ENCODE data around the gene SUPT4H1. TPM values are rescaled to one million over a fixed set of nuclear protein-coding genes. Genes with fewer than 3 reads are reported as not detected.

The SUPT4H1 gene
- total and polyA plus RNA-seq, 2 of the 4 experiments (the other 2 are of a cell fraction): 51.6 to 129 TPM

DNA sequence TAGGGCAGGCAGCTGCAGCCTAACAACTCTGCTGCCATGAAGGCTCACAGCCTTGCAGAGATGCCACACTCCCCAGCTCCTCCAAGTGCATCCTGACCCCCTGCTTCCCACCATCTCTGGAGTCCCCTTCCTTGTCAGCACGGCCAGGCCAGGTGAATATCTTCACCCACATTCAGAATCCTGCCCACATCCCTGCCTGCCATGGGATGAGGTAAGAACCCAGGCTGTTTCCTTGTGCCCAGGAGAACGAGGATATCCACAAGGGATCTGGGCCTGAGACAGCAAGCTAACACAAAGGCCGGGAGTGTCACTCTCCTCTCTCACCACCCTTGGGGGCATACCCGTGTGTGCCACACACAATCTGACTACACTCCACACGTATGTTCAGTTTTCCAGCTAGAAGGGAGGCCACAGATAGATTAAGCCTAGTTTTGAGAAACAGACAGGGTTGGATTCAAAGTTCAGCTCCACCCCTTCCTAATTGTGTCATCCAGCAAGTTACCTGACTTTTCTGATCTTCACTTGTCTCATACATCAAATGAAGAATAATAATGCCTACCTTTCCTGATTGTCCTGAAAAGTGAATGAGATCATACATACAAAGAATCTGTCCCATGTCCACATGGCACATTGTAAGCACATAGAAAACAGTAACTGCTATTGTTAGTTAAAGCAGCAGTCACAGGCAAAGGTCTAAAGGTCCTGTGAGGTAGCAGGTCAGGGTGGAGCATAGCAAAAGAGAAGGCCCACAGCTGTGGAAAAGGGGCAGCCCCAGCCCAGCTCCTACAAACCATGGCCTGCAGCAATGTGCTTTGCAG lies 17.4 kb upstream of the SUPT4H1 start:
- ChIA-PET CTCF (interaction anchor here (0.6 to 1.2 kb wide), 3 partner anchors 48 to 56 kb away, joined by 3 to 4 read pairs (median 3); partner anchors contain the start of gene RNF43), POLR2A (ENCODE audit: unreplicated experiment) (no interaction called here)
- Histone ChIP-seq H2AFZ (replicated peaks; ENCODE audit: low read length, poor library complexity) (no peak overlapping the region), H3K4me3 (ENCODE audit: insufficient read depth, low read depth, low read length) (no peak overlapping the region), H2BK120ac (ENCODE audit: low read depth, low read length) (no peak overlapping the region), H4K5ac (ENCODE audit: low read depth, low read length) (no peak overlapping the region), H2AK9ac (replicated peaks; ENCODE audit: low read depth, low read length, poor library complexity) (no peak overlapping the region), H3K4me2 (ENCODE audit: low read depth, low read length) (no peak overlapping the region), H3K4me1 (ENCODE audit: control insufficient read depth, insufficient read depth, low read length) (no peaks in the 10 kb centered on the region), H4K20me1 (ENCODE audit: insufficient read depth, low read length) (no peaks in the 10 kb centered on the region), H4K8ac (ENCODE audit: low read depth in 2 of 2, low read length in 2 of 2) (no peak overlapping the region), H2BK15ac (ENCODE audit: low read depth, low read length) (no peak overlapping the region), H3K14ac (replicated peaks; ENCODE audit: low read depth, low read length) (no peak overlapping the region), H3K79me1 (ENCODE audit: low read depth in 1 of 2, low read length in 2 of 2) (no peaks in the 10 kb centered on the region), H3K23ac (ENCODE audit: low read depth, low read length) (no peak overlapping the region), H3K36me3 (ENCODE audit: control insufficient read depth, insufficient read depth, low read length) (no peaks in the 10 kb centered on the region), H4K91ac (ENCODE audit: insufficient read depth, low read depth, low read length) (no peak overlapping the region), H2BK5ac (ENCODE audit: low read depth, low read length, poor library complexity, severe bottlenecking) (no peak overlapping the region), H3K9me3 (ENCODE audit: control insufficient read depth, insufficient read depth, low read length) (no peaks in the 10 kb centered on the region), H3K18ac (ENCODE audit: low read depth, low read length) (no peak overlapping the region), H3K56ac (ENCODE audit: extremely low read depth, insufficient read depth, low read length) (no peak overlapping the region), H3K4ac (ENCODE audit: low read depth, low read length) (no peak overlapping the region), H3K27ac (ENCODE audit: insufficient read depth, low read length) (no peak overlapping the region), H3K27me3 (ENCODE audit: control insufficient read depth, insufficient read depth, low read length) (peaks cover 21% of the 10 kb centered on the region), H3K9me1 (ENCODE audit: insufficient read depth, low read length) (no peaks in the 10 kb centered on the region), H3K9ac (ENCODE audit: low read depth, low read length) (no peak overlapping the region), H2BK20ac (ENCODE audit: low read depth, low read length) (no peak overlapping the region), H2AK5ac (ENCODE audit: low read depth, low read length) (no peak overlapping the region)
- intact Hi-C loops (cut with micrococcal nuclease) (no loop called here), in situ Hi-C loops (cut with MboI; ENCODE audit: low sequenced_read_pairs) (no loop called here), dilution Hi-C loops (cut with HindIII; ENCODE audit: low sequenced_read_pairs, unreplicated experiment) (no loop called here)
- DNase-seq: no peak
- WGBS, 2 experiments (ENCODE audit: extremely low coverage in 2 of 2, insufficient read length in 1 of 2): 29% methylated on average over 1 of the region's 5 CpGs; no CpG with 5 or more reads in 1 of the 2 experiments
- TF ChIP-seq POLR2A (IDR thresholded peaks at IDR 0.05; ENCODE audit: low read depth, low read length): no peak
- no peak for TF ChIP-seq RCOR1 (IDR thresholded peaks at IDR 0.05; ENCODE audit: insufficient replicate concordance, low read length)
- no TSS peak for BruUV-seq (replicated peaks)
- no peak for ATAC-seq (ENCODE audit: low read depth)

Data from IMR-90 (cell line).